Liver (tissue), 3 donors: ENCODE data around the gene MRPS7.

Source experiments
- ATF3 ChIP-seq: IDR thresholded peaks from 2 replicates; pipeline ENCODE4 v1.6.1; 2016; ENCODE audit warnings: antibody characterized with exemption
- CTCF ChIP-seq: fragments of 150-350 bp; IDR thresholded peaks from 2 replicates; pipeline ENCODE4 v1.5.1; 2017; ENCODE audit warnings: improper control_type of control experiment, low read depth, low read length; ENCODE audit not compliant: missing input control
- GABPA ChIP-seq, 2 donors: IDR thresholded peaks in 1 of 2; conservative IDR thresholded peaks in 1 of 2; 2 replicates each; pipeline ENCODE4 v1.6.1; 2016; ENCODE audit warnings: antibody characterized with exemption in 2 of 2, mild to moderate bottlenecking in 1 of 2, moderate library complexity in 1 of 2
- MAX ChIP-seq: IDR thresholded peaks from 2 replicates; pipeline ENCODE4 v1.6.1; 2016; ENCODE audit warnings: antibody characterized with exemption
- RAD21 ChIP-seq, 2 donors: IDR thresholded peaks; 2 replicates each; pipeline ENCODE4 v1.6.1; 2016; ENCODE audit warnings: antibody characterized with exemption in 2 of 2, mild to moderate bottlenecking in 2 of 2
- REST ChIP-seq: IDR thresholded peaks from 2 replicates; pipeline ENCODE4 v1.6.1; 2016; ENCODE audit warnings: antibody characterized with exemption, mild to moderate bottlenecking
- RXRA ChIP-seq, 2 donors: IDR thresholded peaks; 2 replicates each; pipeline ENCODE4 v1.6.1; 2017 to 2018; ENCODE audit warnings: antibody characterized with exemption in 2 of 2, mild to moderate bottlenecking in 1 of 2
- SP1 ChIP-seq: IDR thresholded peaks from 2 replicates; pipeline ENCODE4 v1.6.1; 2018; ENCODE audit warnings: antibody characterized with exemption, mild to moderate bottlenecking
- TAF1 ChIP-seq: conservative IDR thresholded peaks from 2 replicates; pipeline ENCODE4 v1.6.1; 2016; ENCODE audit warnings: antibody characterized with exemption, mild to moderate bottlenecking
- YY1 ChIP-seq: IDR thresholded peaks from 2 replicates; pipeline ENCODE4 v1.6.1; 2016; ENCODE audit warnings: antibody characterized with exemption, mild to moderate bottlenecking
- ZBTB33 ChIP-seq: IDR thresholded peaks from 2 replicates; pipeline ENCODE4 v1.6.1; 2016; ENCODE audit warnings: antibody characterized with exemption
- donor health status: healthy.
- donor health status: healthy.

GRCh38 chr17:75225016-75225415, 36.7 kb upstream of the MRPS7 start:
- TF ChIP-seq RXRA (IDR thresholded peaks at IDR 0.05) = no peak
- TF ChIP-seq CTCF = no peak
- TF ChIP-seq GABPA (IDR thresholded peaks at IDR 0.05 in 1 of 2, conservative IDR thresholded peaks at IDR 0.05 in 1 of 2) = no peak
- TF ChIP-seq TAF1 = no peak
- no peak for TF ChIP-seq SP1
- TF ChIP-seq MAX = no peak
- no peak for TF ChIP-seq RAD21 (IDR thresholded peaks at IDR 0.05)
- no peak for TF ChIP-seq ATF3
- no peak for TF ChIP-seq YY1
- TF ChIP-seq REST = no peak
- TF ChIP-seq ZBTB33 = no peak
